Heart right ventricle (tissue), 16 donors: Measurements from ENCODE around the gene ACAP3. TPM values are rescaled to one million over a fixed set of nuclear protein-coding genes. Genes with fewer than 3 reads are reported as not detected.
A peak's percentile ranks its signal among the peaks of the same experiment; 100 is the strongest.

Experiments
- ATAC-seq, 8 donors: fragments of 200-7000 bp; cut with Tn5 transposase; one replicate each; pipeline ENCODE4 v1.9.1; 2020; ENCODE audit warnings: mild to moderate bottlenecking in 8 of 8, moderate library complexity in 8 of 8, moderate number of reproducible peaks in 1 of 8
- DNase-seq, 2 donors: peaks; one replicate each; pipeline ENCODE4 v3.0.0-alpha.2; 2020
- H3K27ac ChIP-seq, 10 donors: fragments of 200-600 bp; sonication (generic) in 2 of 10; one replicate each; pipeline versions ENCODE4 v1.5.0 to v1.8.0; 2020 to 2022; ENCODE audit warnings: mild to moderate bottlenecking in 3 of 10
- H3K27me3 ChIP-seq, 7 donors: fragments of 200-600 bp; one replicate each; pipeline ENCODE4 v1.8.0; 2021 to 2022; ENCODE audit warnings: mild to moderate bottlenecking in 2 of 7
- H3K36me3 ChIP-seq, 9 donors: fragments of 200-600 bp; sonication (generic) in 1 of 9; one replicate each; pipeline versions ENCODE4 v1.5.0 to v1.8.0; 2020 to 2022; ENCODE audit warnings: mild to moderate bottlenecking in 2 of 9
- H3K4me1 ChIP-seq, 9 donors: fragments of 200-600 bp; sonication (generic) in 1 of 9; one replicate each; pipeline versions ENCODE4 v1.5.0 to v1.8.0; 2020 to 2022; ENCODE audit warnings: mild to moderate bottlenecking in 4 of 9
- H3K4me3 ChIP-seq, 10 donors: fragments of 200-600 bp; sonication (generic) in 2 of 10; one replicate each; pipeline versions ENCODE4 v1.5.0 to v1.8.0; 2020 to 2022; ENCODE audit warnings: mild to moderate bottlenecking in 7 of 10, moderate library complexity in 2 of 10
- H3K9me3 ChIP-seq, 11 donors: fragments of 200-600 bp in 10 of 11; sonication (generic) in 2 of 11; one replicate each; pipeline versions ENCODE4 v1.5.0 to v1.8.0; 2013 to 2022; ENCODE audit warnings: mild to moderate bottlenecking in 2 of 11, control low read depth in 1 of 11, moderate library complexity in 1 of 11
- WGBS, 2 donors: extraction: QIAGEN DNeasy Blood & Tissue Kit; methylation state at CpG; one replicate each; pipeline ENCODE4 v1.1.7; 2013; ENCODE audit warnings: inconsistent platforms in 1 of 2; 5-methylcytosine and 5-hydroxymethylcytosine counted together
- intact Hi-C, 10 donors: fragments of 100-400 bp; cut with DNase I; formaldehyde crosslinking; loops; one replicate each; pipeline versions ENCODE4 v1.11.1 to v1.14.2; 2022
- polyA plus RNA-seq, 2 donors: library from polyadenylated mRNA; stranded (reverse); fragments of 200-250 nt; gene quantifications; one replicate each; pipeline ENCODE4 v1.2.3, GENCODE V29; 2013
- total RNA-seq, 10 donors: library from RNA; stranded (reverse); fragmentation: NEBNext Ultra II Directional in 3 of 10; extraction: Animal tissue kit (Norgen Biotek cat#: 25700) in 3 of 10; gene quantifications; one replicate each; pipeline versions ENCODE4 v1.2.1 to v1.2.4, GENCODE V29; 2021 to 2023
- TF ChIP-seq, protein P1 (sequence below), 9 donors: fragments of 200-600 bp; sonication (generic) in 2 of 9; IDR thresholded peaks; one replicate each; pipeline versions ENCODE4 v1.5.0 to v1.8.0; 2021 to 2022; ENCODE audit warnings: antibody characterized with exemption in 9 of 9, mild to moderate bottlenecking in 5 of 9, moderate library complexity in 1 of 9
- donor health status: Arrhythmogenic right ventricular cardiomyopathy.
- donor health status: ischemic (EF 13 %, LVEDD 7.1; RV severe dilation, severe dysfunction).
- donor health status: healthy with polysubstance abuse.
- donor health status: DM: no; HTN: yes; CAD: no.
- donor health status: DM: no; HTN: no; CAD: no.
- donor health status: ischemic (EF 25% LVEDD 6.9; RV normal size, moderate dysfunction).
- donor health status: ischemic (EF 25% LVEDD 5.7; RV mildly dilated, moderate dysfunction).
- donor health status: healthy.
- donor health status: DM: yes; HTN: yes; CAD: no.
- donor health status: Ischemic cardiomyopathy.
- donor health status: ischemic (EF 35%, LVEDD 5.7; RV mildly dilated, moderate dysfunction).
- donor health status: nonischemic (EF 11% LVEDD 7.7; RV severe dilation, severe dysfunction).
- donor health status: DM: yes; HTN: yes; CAD: no.
- donor health status: PGD.
- donor health status: ischemic (EF 29% LVEDD 5.4; RV normal size, mild dysfunction).
- donor health status: nonischemic (EF 23%, LVEDD 6.1; RV moderate dilation, normal function).

ACAP3 gene
- total and polyA plus RNA-seq, 12 donors: 22.2 to 152 (median 30.4) TPM

DNA sequence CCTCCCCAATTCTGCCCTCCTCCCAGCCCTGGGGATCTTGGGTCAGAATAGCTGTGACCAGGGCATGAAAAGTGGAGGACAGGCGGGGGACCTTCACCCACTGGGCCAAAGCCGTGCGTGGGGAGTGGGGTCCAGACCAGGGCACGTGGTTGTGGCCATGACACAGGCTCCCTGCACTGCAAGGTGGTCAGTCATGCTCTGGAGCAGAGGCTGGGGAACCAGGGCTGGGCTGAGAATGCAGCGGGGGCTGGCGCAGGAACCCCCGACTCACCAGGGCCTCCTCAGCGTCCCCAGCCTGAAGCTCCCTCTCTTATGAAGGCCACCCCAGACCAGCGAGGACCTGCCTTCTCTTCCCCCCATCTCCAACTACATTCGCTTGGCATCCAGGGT is 38.8 kb upstream of the ACAP3 start:
- Histone ChIP-seq H3K36me3 (peaks cover 0 to 7% (median 0%) of the 10 kb centered on the region in 9 donors), H3K4me3 (peak overlapping the region in 1 of 10 donors; percentile 2), H3K27ac (peak overlapping the region in 7 of 10 donors; percentile 0 to 85 (median 13)), H3K27me3 (peaks cover 0 to under 1% (median 0%) of the 10 kb centered on the region in 7 donors), H3K9me3 (no peaks in the 10 kb centered on the region), H3K4me1 (peaks cover 28 to 56% (median 49%) of the 10 kb centered on the region in 9 donors)
- no peak for ATAC-seq
- intact Hi-C loops: loop anchor here in 2 of 10 donors (5.0 kb wide), 1 partner anchor 39 kb away; the partner anchor contains the start of genes ACAP3 (in 2 of the 2) and PUSL1 (in 2 of the 2)
- no peak for DNase-seq
- TF ChIP-seq, protein P1, sequence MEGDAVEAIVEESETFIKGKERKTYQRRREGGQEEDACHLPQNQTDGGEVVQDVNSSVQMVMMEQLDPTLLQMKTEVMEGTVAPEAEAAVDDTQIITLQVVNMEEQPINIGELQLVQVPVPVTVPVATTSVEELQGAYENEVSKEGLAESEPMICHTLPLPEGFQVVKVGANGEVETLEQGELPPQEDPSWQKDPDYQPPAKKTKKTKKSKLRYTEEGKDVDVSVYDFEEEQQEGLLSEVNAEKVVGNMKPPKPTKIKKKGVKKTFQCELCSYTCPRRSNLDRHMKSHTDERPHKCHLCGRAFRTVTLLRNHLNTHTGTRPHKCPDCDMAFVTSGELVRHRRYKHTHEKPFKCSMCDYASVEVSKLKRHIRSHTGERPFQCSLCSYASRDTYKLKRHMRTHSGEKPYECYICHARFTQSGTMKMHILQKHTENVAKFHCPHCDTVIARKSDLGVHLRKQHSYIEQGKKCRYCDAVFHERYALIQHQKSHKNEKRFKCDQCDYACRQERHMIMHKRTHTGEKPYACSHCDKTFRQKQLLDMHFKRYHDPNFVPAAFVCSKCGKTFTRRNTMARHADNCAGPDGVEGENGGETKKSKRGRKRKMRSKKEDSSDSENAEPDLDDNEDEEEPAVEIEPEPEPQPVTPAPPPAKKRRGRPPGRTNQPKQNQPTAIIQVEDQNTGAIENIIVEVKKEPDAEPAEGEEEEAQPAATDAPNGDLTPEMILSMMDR (IDR thresholded peaks at IDR 0.05): no peak
- WGBS, 2 donors: 91 to 94% methylated on average over 10 of the region's 10 CpGs

DNA sequence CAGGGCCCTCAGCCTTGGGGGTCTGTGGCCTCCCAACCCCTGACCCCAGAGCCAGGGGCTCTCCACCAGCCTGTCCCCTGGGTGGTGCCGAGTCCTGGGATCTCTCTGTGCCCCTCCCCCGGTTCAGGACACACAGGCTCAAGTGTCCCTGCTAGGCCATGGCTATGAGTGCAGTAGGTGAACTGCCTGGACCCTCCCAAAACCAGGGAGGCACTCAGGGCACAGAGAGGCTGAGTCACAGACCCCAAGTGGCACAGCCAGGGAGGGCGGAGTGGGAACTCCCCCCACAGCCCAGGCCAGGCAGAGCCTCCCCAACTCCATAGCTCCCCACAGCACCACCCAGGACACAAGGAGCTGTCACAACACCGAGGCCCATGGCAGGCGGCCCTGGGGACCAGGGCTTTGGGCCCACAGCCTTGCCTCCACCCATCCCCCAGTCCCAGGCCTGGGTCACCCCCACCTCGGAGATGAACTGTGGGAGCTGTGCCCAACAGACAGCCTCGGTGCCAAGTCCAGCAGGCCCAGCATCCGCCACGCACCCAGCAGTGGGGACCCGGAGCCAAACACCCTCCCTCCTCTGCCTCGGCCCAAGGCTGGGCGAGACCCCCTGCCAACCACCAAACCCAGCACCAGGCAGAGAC is 38.2 kb upstream of the ACAP3 start:
- intact Hi-C loops: loop anchor here in 2 of 10 donors (5.0 kb wide), 1 partner anchor 39 kb away; the partner anchor contains the start of genes ACAP3 (in 2 of the 2) and PUSL1 (in 2 of the 2)
- H3K4me3 ChIP-seq: peak overlapping the region in 1 of 10 donors; percentile 2
- TF ChIP-seq, protein P1 (IDR thresholded peaks at IDR 0.05): no peak
- no peaks in the 10 kb centered on the region for H3K9me3 ChIP-seq
- peak in 1 of 2 donors; percentile 54 for DNase-seq
- H3K36me3 ChIP-seq: peaks cover 0 to 12% (median 0%) of the 10 kb centered on the region in 9 donors
- WGBS, 2 donors: 55 to 60% methylated on average over 12 of the region's 12 CpGs
- peak in 5 of 8 donors; percentile 11 to 37 (median 18) for ATAC-seq
- peak overlapping the region in 9 of 10 donors; percentile 0 to 85 (median 13) for H3K27ac ChIP-seq
- H3K27me3 ChIP-seq: no peaks in the 10 kb centered on the region
- H3K4me1 ChIP-seq: peaks cover 27 to 54% (median 47%) of the 10 kb centered on the region in 9 donors

DNA sequence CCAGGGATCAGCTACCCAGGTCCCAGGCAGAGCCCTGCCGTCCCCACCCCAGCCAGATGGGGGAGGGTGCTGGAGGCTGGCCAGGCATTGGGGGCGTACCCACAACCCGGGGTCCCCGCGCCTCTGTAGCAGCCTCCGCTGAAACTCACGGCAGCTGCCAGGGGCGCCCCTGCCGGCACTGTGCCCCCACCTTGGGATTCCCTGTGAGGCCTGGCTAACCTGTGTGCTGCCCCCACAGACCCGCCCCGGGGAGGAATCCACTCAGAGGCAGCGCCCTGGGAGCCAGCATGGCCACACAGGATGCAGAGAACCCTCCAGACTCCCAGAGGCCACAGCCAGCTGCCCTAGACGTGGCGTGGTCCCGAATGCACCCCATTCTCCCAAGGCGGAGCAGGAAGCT is 37.7 kb upstream of the ACAP3 start:
- Histone ChIP-seq H3K27ac (peak overlapping the region in 3 of 10 donors; percentile 7 to 40 (median 13)), H3K4me3 (no peak overlapping the region), H3K27me3 (no peaks in the 10 kb centered on the region), H3K9me3 (no peaks in the 10 kb centered on the region), H3K4me1 (peaks cover 27 to 54% (median 47%) of the 10 kb centered on the region in 9 donors), H3K36me3 (peaks cover 0 to 13% (median under 1%) of the 10 kb centered on the region in 9 donors)
- TF ChIP-seq, protein P1 (IDR thresholded peaks at IDR 0.05): no peak
- DNase-seq (no peak), ATAC-seq (no peak)
- WGBS, 2 donors: 78 to 81% methylated on average over 16 of the region's 16 CpGs
- intact Hi-C loops: loop anchor here in 2 of 10 donors (5.0 kb wide), 1 partner anchor 38 kb away; the partner anchor contains the start of genes ACAP3 (in 2 of the 2) and PUSL1 (in 2 of the 2)

DNA sequence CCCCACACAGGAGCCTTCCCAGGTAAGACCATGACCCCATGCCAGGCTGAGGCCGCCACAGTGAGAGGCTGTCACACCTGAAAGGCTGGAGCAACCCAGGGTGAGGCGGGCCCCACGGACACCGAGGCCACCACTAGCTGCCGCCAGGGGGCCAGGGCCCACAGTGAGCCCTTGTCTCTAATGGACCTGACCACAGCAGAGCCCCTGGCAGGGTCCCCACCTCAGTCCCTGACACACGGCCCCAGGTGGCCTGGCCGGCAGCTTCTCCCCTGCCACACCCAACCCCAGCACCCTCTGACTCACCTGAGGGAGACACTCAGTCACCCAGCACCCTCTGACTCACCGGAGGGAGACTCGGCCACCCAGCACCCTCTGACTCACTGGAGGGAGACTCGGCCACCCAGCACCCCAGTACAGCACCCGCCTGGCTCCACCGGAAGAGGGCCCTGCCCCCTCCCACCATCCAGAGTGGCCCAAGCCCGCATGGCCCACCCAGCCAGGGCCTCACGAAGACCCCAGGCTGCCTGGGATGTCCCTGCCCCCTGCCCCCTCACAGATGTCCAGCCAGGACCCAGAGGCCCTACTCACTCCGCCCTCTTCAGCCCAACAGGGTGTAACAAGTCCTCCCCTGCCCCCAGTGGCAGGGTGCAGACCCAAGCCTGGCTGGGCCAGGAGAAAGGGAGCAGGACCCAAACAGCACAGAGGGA is 37.1 kb upstream of the ACAP3 start:
- H3K4me3 ChIP-seq: no peak overlapping the region
- H3K27me3 ChIP-seq: no peaks in the 10 kb centered on the region
- DNase-seq (no peak), ATAC-seq (peak in 1 of 8 donors; percentile 0)
- WGBS, 2 donors: 73 to 82% methylated on average over 15 of the region's 15 CpGs
- no peaks in the 10 kb centered on the region for H3K9me3 ChIP-seq
- intact Hi-C loops: loop anchor here in 2 of 10 donors (5.0 kb wide), 1 partner anchor 38 kb away; the partner anchor contains the start of genes ACAP3 (in 2 of the 2) and PUSL1 (in 2 of the 2)
- TF ChIP-seq, protein P1 (IDR thresholded peaks at IDR 0.05): peak in 7 of 9 donors; percentile 9 to 32 (median 17)
- H3K36me3 ChIP-seq: peaks cover 0 to 19% (median 5%) of the 10 kb centered on the region in 9 donors
- peak overlapping the region in 3 of 10 donors; percentile 7 to 50 (median 36) for H3K27ac ChIP-seq
- H3K4me1 ChIP-seq: peaks cover 27 to 54% (median 47%) of the 10 kb centered on the region in 9 donors
